H1 (cell line): ENCODE results near the gene HLA-DPB1. TPM values are rescaled to one million over a fixed set of nuclear protein-coding genes. Genes with fewer than 3 reads are reported as not detected.
A peak's percentile ranks its signal among the peaks of the same experiment; 100 is the strongest.

Experiments used
- CTCF ChIA-PET: fragments of 300-600 bp; sonication (Branson Sonifier 250); formaldehyde crosslinking; loops from one replicate; lab custom pipeline; 2021; ENCODE audit not compliant: partially characterized antibody; lab: Charles Lee
- POLR2A ChIA-PET: fragments of 300-600 bp; sonication (Branson Sonifier 250); formaldehyde crosslinking; loops from one replicate; lab custom pipeline; 2021; ENCODE audit warnings: inconsistent platforms; ENCODE audit not compliant: partially characterized antibody; lab: Charles Lee
- DNase-seq, 2 experiments: peaks; one replicate each; pipeline versions ENCODE4 v3.0.0 to v3.0.0-alpha.2; 2010 to 2022; ENCODE audit warnings: low spot score in 2 of 2, low read depth in 1 of 2, mixed read lengths in 1 of 2
- FAIRE-seq: peaks from 2 replicates; lab custom pipeline; 2011; peaks lifted over from hg19 to GRCh38; lab: Jason Lieb, UNC
- H2AFZ ChIP-seq: 2 replicates; pipeline ENCODE4 v1.8.1; 2012; ENCODE audit warnings: low read length, inconsistent platforms
- H2AK5ac ChIP-seq: 2 replicates; pipeline ENCODE4 v1.6.1; 2013; ENCODE audit warnings: low read depth, low read length
- H2BK120ac ChIP-seq: replicated peaks from 2 replicates; pipeline ENCODE3; 2013; ENCODE audit warnings: low read depth, low read length, inconsistent platforms
- H2BK12ac ChIP-seq: 2 replicates; pipeline ENCODE4 v1.6.1; 2013; ENCODE audit warnings: low read depth, low read length
- H2BK15ac ChIP-seq: 2 replicates; pipeline ENCODE4 v1.6.1; 2013; ENCODE audit warnings: low read length
- H2BK20ac ChIP-seq: 2 replicates; pipeline ENCODE4 v1.6.1; 2013; ENCODE audit warnings: low read length
- H2BK5ac ChIP-seq: 2 replicates; pipeline ENCODE4 v1.6.1; 2013; ENCODE audit warnings: low read depth, low read length
- H3K14ac ChIP-seq: 2 replicates; pipeline ENCODE4 v1.6.1; 2013; ENCODE audit warnings: inconsistent platforms; ENCODE audit not compliant: insufficient read length
- H3K18ac ChIP-seq: 2 replicates; pipeline ENCODE4 v1.6.1; 2013; ENCODE audit warnings: low read length; ENCODE audit errors: extremely low read depth
- H3K23ac ChIP-seq: 2 replicates; pipeline ENCODE4 v1.6.1; 2013; ENCODE audit warnings: inconsistent platforms; ENCODE audit not compliant: insufficient read length
- H3K23me2 ChIP-seq: 2 replicates; pipeline ENCODE4 v1.6.1; 2013; ENCODE audit warnings: low read depth, low read length
- H3K27ac ChIP-seq: 2 replicates; pipeline ENCODE4 v1.6.1; 2011; ENCODE audit warnings: low read depth, low read length, inconsistent platforms
- H3K27me3 ChIP-seq, 4 experiments: replicated peaks in 1 of 4; 1 replicate in 1 of 4; 2 replicates in 3 of 4; pipeline versions ENCODE4 v1.6.1 to v1.8.1; 2011 to 2013; ENCODE audit warnings: low read length in 3 of 4, mild to moderate bottlenecking in 3 of 4, inconsistent platforms in 2 of 4, mixed read lengths in 2 of 4, moderate library complexity in 1 of 4; ENCODE audit not compliant: control insufficient read depth in 3 of 4, insufficient read depth in 3 of 4; ENCODE audit errors: extremely low read depth in 1 of 4
- H3K36me3 ChIP-seq, 4 experiments: 2 replicates each; pipeline versions ENCODE4 v1.6.1 to v1.8.1; 2011 to 2013; ENCODE audit warnings: mild to moderate bottlenecking in 4 of 4, low read length in 3 of 4, moderate library complexity in 2 of 4, control low read depth in 1 of 4, inconsistent platforms in 1 of 4; ENCODE audit not compliant: insufficient read depth in 4 of 4, control insufficient read depth in 2 of 4
- H3K4ac ChIP-seq: replicated peaks from 2 replicates; pipeline ENCODE3; 2013; ENCODE audit warnings: low read length, low read depth, mixed read lengths, inconsistent platforms; ENCODE audit not compliant: insufficient read length
- H3K4me1 ChIP-seq, 4 experiments: replicated peaks in 1 of 4; 1 replicate in 1 of 4; 2 replicates in 3 of 4; pipeline versions ENCODE4 v1.6.1 to v1.8.1; 2011 to 2013; ENCODE audit warnings: low read length in 3 of 4, inconsistent platforms in 2 of 4, mixed read lengths in 1 of 4; ENCODE audit not compliant: insufficient read depth in 4 of 4, control insufficient read depth in 3 of 4
- H3K4me2 ChIP-seq, 2 experiments: 2 replicates each; pipeline versions ENCODE4 v1.6.1 to v1.8.1; 2011 to 2013; ENCODE audit warnings: low read depth in 2 of 2, low read length in 2 of 2, control low read depth in 1 of 2, inconsistent platforms in 1 of 2, mild to moderate bottlenecking in 1 of 2; ENCODE audit not compliant: insufficient read depth in 1 of 2
- H3K4me3 ChIP-seq, 4 experiments: fragments of 200-600, 300-600 bp in 1 of 4; sonication (generic), shearing (Covaris generic), sonication (Bioruptor Twin) in 1 of 4; 2 replicates each; pipeline versions ENCODE4 v1.5.1 to v1.8.1; 2011 to 2016; ENCODE audit warnings: low read length in 4 of 4, low read depth in 3 of 4, control low read depth in 2 of 4, inconsistent platforms in 2 of 4, mild to moderate bottlenecking in 2 of 4, mixed read lengths in 1 of 4, moderate library complexity in 1 of 4; ENCODE audit not compliant: insufficient read depth in 2 of 4; ENCODE audit errors: extremely low read depth in 1 of 4
- H3K56ac ChIP-seq: replicated peaks from 2 replicates; pipeline ENCODE3; 2013; ENCODE audit warnings: low read depth, mild to moderate bottlenecking, mixed read lengths, low read length, inconsistent platforms; ENCODE audit not compliant: insufficient read length
- H3K79me1 ChIP-seq: 2 replicates; pipeline ENCODE4 v1.6.1; 2013; ENCODE audit warnings: low read depth, low read length, control low read depth
- H3K79me2 ChIP-seq, 2 experiments: 2 replicates each; pipeline versions ENCODE4 v1.6.1 to v1.8.1; 2012 to 2013; ENCODE audit warnings: low read length in 2 of 2, mild to moderate bottlenecking in 2 of 2, inconsistent platforms in 1 of 2; ENCODE audit not compliant: insufficient read depth in 2 of 2, control insufficient read depth in 1 of 2
- H3K9ac ChIP-seq, 4 experiments: replicated peaks in 1 of 4; 1 replicate in 1 of 4; 2 replicates in 3 of 4; pipeline versions ENCODE4 v1.6.1 to v1.8.1; 2011 to 2013; ENCODE audit warnings: low read depth in 3 of 4, low read length in 3 of 4, control low read depth in 2 of 4, mild to moderate bottlenecking in 2 of 4, moderate library complexity in 2 of 4, inconsistent platforms in 1 of 4; ENCODE audit errors: extremely low read depth in 1 of 4
- H3K9me3 ChIP-seq, 2 experiments: 2 replicates each; pipeline versions ENCODE4 v1.6.1 to v1.8.1; 2012 to 2013; ENCODE audit warnings: mild to moderate bottlenecking in 2 of 2, moderate library complexity in 2 of 2, control low read depth in 1 of 2, inconsistent platforms in 1 of 2, low read depth in 1 of 2, low read length in 1 of 2, mixed read lengths in 1 of 2; ENCODE audit not compliant: insufficient read depth in 2 of 2
- H4K20me1 ChIP-seq, 2 experiments: replicated peaks in 1 of 2; 2 replicates each; pipeline versions ENCODE3 to v1.8.1; 2011 to 2013; ENCODE audit warnings: inconsistent platforms in 2 of 2, low read length in 2 of 2, mild to moderate bottlenecking in 1 of 2; ENCODE audit not compliant: insufficient read depth in 2 of 2, control insufficient read depth in 1 of 2
- H4K5ac ChIP-seq: 2 replicates; pipeline ENCODE4 v1.6.1; 2013; ENCODE audit warnings: low read length, low read depth, mixed read lengths, inconsistent platforms; ENCODE audit not compliant: insufficient read length
- H4K8ac ChIP-seq: 2 replicates; pipeline ENCODE4 v1.8.0; 2013; ENCODE audit warnings: mild to moderate bottlenecking, moderate library complexity, low read length, inconsistent platforms; ENCODE audit not compliant: insufficient read depth; ENCODE audit errors: extremely low read depth
- H4K91ac ChIP-seq: replicated peaks from 2 replicates; pipeline ENCODE3; 2013; ENCODE audit warnings: low read length, mixed read lengths, inconsistent platforms; ENCODE audit not compliant: insufficient read length
- CREB1 ChIP-seq: IDR thresholded peaks from 2 replicates; pipeline ENCODE4 v1.6.1; 2012; ENCODE audit warnings: inconsistent platforms
- GABPA ChIP-seq: IDR thresholded peaks from 2 replicates; pipeline ENCODE4 v1.6.1; 2011; ENCODE audit warnings: mild to moderate bottlenecking, low read length, moderate library complexity, borderline replicate concordance; ENCODE audit not compliant: insufficient read depth
- HDAC2 ChIP-seq, 2 experiments: fragments of 300-600 bp in 1 of 2; sonication (generic) in 1 of 2; IDR thresholded peaks; 2 replicates each; pipeline ENCODE4 v1.6.1; 2011 to 2012; ENCODE audit warnings: low read depth in 2 of 2, low read length in 2 of 2, mild to moderate bottlenecking in 2 of 2, moderate library complexity in 2 of 2, borderline replicate concordance in 1 of 2, inconsistent platforms in 1 of 2
- RBBP5 ChIP-seq: IDR thresholded peaks from 2 replicates; pipeline ENCODE4 v1.7.1; 2012; ENCODE audit warnings: low read depth, mild to moderate bottlenecking, inconsistent platforms, low read length, moderate library complexity, borderline replicate concordance
- RXRA ChIP-seq: IDR thresholded peaks from 2 replicates; pipeline ENCODE4 v1.6.1; 2011; ENCODE audit warnings: low read depth, mild to moderate bottlenecking, low read length, moderate library complexity; ENCODE audit not compliant: insufficient read depth
- SIN3A ChIP-seq, 2 experiments: IDR thresholded peaks in 1 of 2; conservative IDR thresholded peaks in 1 of 2; 2 replicates each; pipeline ENCODE4 v1.6.1; 2011 to 2012; ENCODE audit warnings: low read length in 2 of 2, improper control_type of control experiment in 1 of 2, low read depth in 1 of 2, mild to moderate bottlenecking in 1 of 2
- SP4 ChIP-seq: IDR thresholded peaks from 2 replicates; pipeline ENCODE4 v1.6.1; 2012; ENCODE audit warnings: low read length, inconsistent platforms
- TAF1 ChIP-seq: IDR thresholded peaks from 2 replicates; pipeline ENCODE4 v1.6.1; 2011; ENCODE audit warnings: mild to moderate bottlenecking, low read depth, low read length
- WGBS, 2 experiments: shearing (Covaris generic) in 1 of 2; methylation state at CpG; one replicate each; pipeline versions ENCODE4 v1.1.6 to v1.1.7; 2013 to 2015; ENCODE audit warnings: low lambda C conversion rate in 2 of 2, mixed read lengths in 2 of 2, inconsistent platforms in 1 of 2, low coverage in 1 of 2, missing lambda C conversion rate in 1 of 2; ENCODE audit not compliant: insufficient replicate concordance in 2 of 2, insufficient coverage in 1 of 2, insufficient read length in 1 of 2; ENCODE audit errors: extremely low coverage in 1 of 2, missing lambda C conversion rate in 1 of 2; 5-methylcytosine and 5-hydroxymethylcytosine counted together
- polyA plus RNA-seq, 7 experiments: library from polyadenylated mRNA; depleted of rRNA in 3 of 7; stranded (reverse) in 5 of 7; unstranded in 2 of 7; fragments of >200 nt in 5 of 7; fragments of 200-250 nt in 2 of 7; gene quantifications; 1 replicate in 5 of 7; 2 replicates in 1 of 7; 4 replicates in 1 of 7; pipeline versions ENCODE4 v1.2.1 to v1.2.3, GENCODE V29; 2011 to 2013; ENCODE audit warnings: missing spikeins in 2 of 7, mixed read lengths in 2 of 7
- total RNA-seq: library from RNA; stranded (reverse); fragmentation: NEBNext Ultra II Directional; extraction: Animal tissue kit (Norgen Biotek cat#: 25700); gene quantifications from 2 replicates; pipeline ENCODE4 v1.2.1, GENCODE V29; 2021

Gene HLA-DPB1
- total and polyA plus RNA-seq, 2 of the 8 experiments (the other 6 are each of a cell fraction or from before 2014, with no cell fraction given), result 32.3 to 58.8 TPM

DNA sequence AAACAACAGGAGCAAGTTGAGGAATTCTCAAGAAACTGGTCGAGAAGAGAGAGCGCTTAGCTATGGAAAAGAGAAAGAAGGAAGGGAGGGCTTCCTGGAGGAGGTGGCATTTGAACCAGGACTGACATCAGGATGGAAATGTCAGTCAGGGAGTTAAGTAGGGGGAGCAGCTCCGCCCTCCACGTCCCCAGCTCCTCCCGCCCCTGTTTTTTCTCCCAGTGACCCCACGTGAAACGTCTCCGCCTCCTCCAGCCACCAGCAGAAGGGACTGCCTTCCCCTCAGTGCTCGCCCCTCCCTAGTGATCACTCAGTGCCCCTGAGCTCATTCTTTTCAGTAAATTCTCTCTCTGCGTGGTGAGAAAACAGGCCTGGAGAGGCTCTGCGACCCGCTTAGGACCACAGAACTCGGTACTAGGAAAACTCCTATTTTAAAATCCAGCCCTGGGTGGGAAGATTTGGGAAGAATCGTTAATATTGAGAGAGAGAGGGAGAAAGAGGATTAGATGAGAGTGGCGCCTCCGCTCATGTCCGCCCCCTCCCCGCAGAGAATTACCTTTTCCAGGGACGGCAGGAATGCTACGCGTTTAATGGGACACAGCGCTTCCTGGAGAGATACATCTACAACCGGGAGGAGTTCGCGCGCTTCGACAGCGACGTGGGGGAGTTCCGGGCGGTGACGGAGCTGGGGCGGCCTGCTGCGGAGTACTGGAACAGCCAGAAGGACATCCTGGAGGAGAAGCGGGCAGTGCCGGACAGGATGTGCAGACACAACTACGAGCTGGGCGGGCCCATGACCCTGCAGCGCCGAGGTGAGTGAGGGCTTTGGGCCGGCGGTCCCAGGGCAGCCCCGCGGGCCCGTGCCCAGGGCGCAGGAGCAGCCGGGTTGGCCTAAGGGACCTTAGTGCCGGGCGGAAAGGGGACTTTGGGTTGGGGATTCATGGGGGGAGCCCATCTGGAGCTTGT, 4.6 kb downstream of the HLA-DPB1 start:
- Histone ChIP-seq H3K4ac (no peak overlapping the region), H3K27me3 (peaks cover 0 to 8% (median 3%) of the 10 kb centered on the region in 4 experiments; a peak in 4 of 7 replicates), H3K4me3 (peak overlapping the region; percentile 59 to 81 (median 68)), H3K4me1 (peaks cover 2 to 8% (median 5%) of the 10 kb centered on the region in 4 experiments; a peak in 6 of 7 replicates), H2BK12ac (peak overlapping the region; percentile 33; the same call in 1 of the 2 replicates), H3K18ac (peak overlapping the region; percentile 0; the same call in 1 of the 2 replicates), H4K5ac (no peak overlapping the region), H2AFZ (peak overlapping the region; percentile 37; the same call in 1 of the 2 replicates), H2BK120ac (no peak overlapping the region), H2AK5ac (no peak overlapping the region), H3K9ac (peak overlapping the region in 3 of 4 experiments; percentile 13 to 42 (median 34); a peak in 6 of 7 replicates), H3K79me1 (no peaks in the 10 kb centered on the region), H2BK20ac (no peak overlapping the region), H3K56ac (peak overlapping the region; percentile 24), H4K91ac (no peak overlapping the region), H4K20me1 (peaks cover 0 to 3% of the 10 kb centered on the region in 2 experiments), H3K4me2 (peak overlapping the region; percentile 77 to 88), H3K14ac (no peak overlapping the region), H3K36me3 (peaks cover 0 to 2% (median 0%) of the 10 kb centered on the region in 4 experiments; a peak in 2 of 8 replicates), H3K23me2 (peaks cover 8% of the 10 kb centered on the region; the same call in 1 of the 2 replicates), H3K23ac (no peak overlapping the region), H3K27ac (no peak overlapping the region), H3K79me2 (no peaks in the 10 kb centered on the region), H2BK5ac (peak overlapping the region; percentile 72; the same call in 1 of the 2 replicates), H4K8ac (peak overlapping the region; percentile 71), H2BK15ac (peak overlapping the region; percentile 65; the same call in 1 of the 2 replicates), H3K9me3 (no peaks in the 10 kb centered on the region)
- peak; percentile 63 for FAIRE-seq
- WGBS, 2 experiments, result 2% methylated on average over 38 of the region's 49 CpGs; no CpG with 5 or more reads in 1 of the 2 experiments
- DNase-seq, result peak; percentile 64 to 75
- CTCF ChIA-PET, result interaction anchor here (0.6 to 8.1 kb wide), 28 partner anchors 10 to 690 kb away, joined by 3 to 118 read pairs (median 4); partner anchors contain the start of genes COL11A2 and HLA-DOA
- POLR2A ChIA-PET, result interaction anchor here (0.5 to 3.3 kb wide), 21 partner anchors 10 to 995 kb away, joined by 3 to 35 read pairs (median 4); partner anchors contain the start of genes BRD2, RPS18, TAP2 and VPS52
- 0 out of 2 replicates have a peak, but pooled peaks have one; percentile 9 for TF ChIP-seq TAF1
- TF ChIP-seq GABPA, result peak; percentile 47; the same call in 1 of the 2 replicates
- TF ChIP-seq HDAC2 (IDR thresholded peaks at IDR 0.05; ENCODE audit: borderline replicate concordance in 1 of 2, low read depth in 2 of 2, low read length in 2 of 2), result peak; percentile 6 to 28; a peak in 1 of 4 replicates
- no peak for TF ChIP-seq RXRA
- TF ChIP-seq RBBP5, result peak; percentile 51; the same call in 1 of the 2 replicates
- peak; percentile 38; the same call in 1 of the 2 replicates for TF ChIP-seq CREB1
- peak; percentile 44 to 59; a peak in 1 of 4 replicates for TF ChIP-seq SIN3A (conservative IDR thresholded peaks at IDR 0.05 in 1 of 2, IDR thresholded peaks at IDR 0.05 in 1 of 2; ENCODE audit: low read depth in 1 of 2, low read length in 2 of 2)
- 0 out of 2 replicates have a peak, but pooled peaks have one; percentile 56 for TF ChIP-seq SP4
